ENCODE measurements around the gene KMT2D. TPM values are rescaled to one million over a fixed set of nuclear protein-coding genes. Genes with fewer than 3 reads are reported as not detected.

The KMT2D gene
- total RNA-seq, 4 donors from 2014 or later = 29.4 to 67.9 (median 47.9) TPM

DNA sequence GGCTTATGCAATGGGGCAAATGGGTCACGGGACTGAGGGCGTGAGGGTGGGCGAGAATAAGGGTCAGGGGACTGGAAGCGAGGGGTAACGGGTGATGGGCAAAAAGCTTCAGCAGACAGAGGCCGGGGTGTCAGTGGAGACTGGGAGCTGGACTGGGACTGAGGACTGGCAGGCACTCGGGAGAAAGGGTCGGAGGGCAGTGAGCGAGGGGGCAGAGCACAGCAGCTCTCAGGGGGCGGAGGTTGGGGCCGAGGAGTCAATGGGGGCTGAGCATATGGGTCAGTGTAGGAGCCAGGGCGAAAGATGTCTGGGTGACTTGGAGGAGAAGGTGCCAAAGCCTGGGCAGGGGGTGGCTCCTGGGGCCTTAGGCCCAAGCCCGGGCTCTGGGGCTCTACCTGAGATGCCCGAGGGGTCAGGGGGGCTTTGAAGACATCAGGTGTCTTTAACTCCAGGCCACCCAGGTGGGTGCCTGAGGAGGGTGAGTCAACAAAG lies 20.2 kb downstream of the KMT2D start:
- intact Hi-C loops (cut with DNase I) = no loop called here
- DNase-seq = no peak
- Histone ChIP-seq H3K4me3 (no peak overlapping the region), H3K27me3 (no peaks in the 10 kb centered on the region), H3K27ac (no peak overlapping the region), H3K36me3 (peaks cover 72 to 100% (median 83%) of the 10 kb centered on the region in 3 donors), H3K4me1 (no peaks in the 10 kb centered on the region), H3K9me3 (no peaks in the 10 kb centered on the region)
- TF ChIP-seq POLR2A (IDR thresholded peaks at IDR 0.05) (no peak), CTCF (IDR thresholded peaks at IDR 0.05) (no peak)
- 91 to 96% methylated on average over 12 to 14 of the region's 14 CpGs for WGBS, 2 donors

DNA sequence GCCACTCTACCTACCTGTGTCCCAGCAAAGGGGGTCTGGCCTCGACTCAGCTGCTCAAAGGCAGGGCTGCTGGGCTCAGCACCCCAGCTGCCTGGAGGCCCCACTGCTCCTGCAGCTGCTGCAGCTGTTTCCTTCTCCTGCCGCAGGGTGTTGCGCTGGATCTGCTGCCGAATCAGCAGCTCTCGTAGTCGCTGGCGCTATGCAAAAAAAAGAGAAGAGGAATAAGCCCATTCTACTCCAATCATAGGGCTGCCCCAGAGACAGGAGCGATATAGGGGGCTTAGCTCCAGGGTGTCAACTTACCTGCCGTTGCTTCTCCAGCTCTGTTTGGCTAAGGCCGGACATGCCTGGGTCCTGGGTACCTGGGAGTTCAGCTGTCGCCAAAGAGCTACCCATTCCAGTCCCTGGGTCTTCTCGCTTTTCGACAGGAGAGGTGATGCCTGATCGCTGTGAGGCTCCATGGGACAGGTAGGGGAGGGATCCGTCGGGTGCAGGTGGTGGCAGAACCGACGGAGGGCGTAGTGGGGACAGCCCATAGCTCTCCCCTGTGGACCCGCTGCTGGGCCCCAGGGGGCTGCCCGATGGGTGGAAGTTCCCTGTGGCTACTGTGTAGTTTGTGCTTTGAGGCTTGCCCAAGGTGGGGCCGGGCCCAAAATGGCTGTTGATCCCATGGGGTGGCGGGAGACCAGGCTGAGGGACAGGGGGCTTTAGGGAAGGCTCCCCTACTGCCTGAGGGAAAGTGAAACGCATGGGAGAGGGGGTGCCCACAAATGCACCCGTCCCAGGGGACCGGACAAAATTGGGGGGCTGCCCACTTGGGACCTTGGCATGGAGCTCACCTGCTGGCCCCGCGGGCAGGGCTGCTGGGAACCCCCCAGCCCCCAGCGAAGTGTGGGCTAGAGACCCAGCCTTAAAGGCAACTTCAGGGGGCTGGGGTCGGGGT lies 20.9 kb downstream of the KMT2D start:
- TF ChIP-seq CTCF (IDR thresholded peaks at IDR 0.05) (no peak), POLR2A (IDR thresholded peaks at IDR 0.05) (no peak)
- Histone ChIP-seq H3K27me3 (no peaks in the 10 kb centered on the region), H3K4me3 (no peak overlapping the region), H3K36me3 (peaks cover 73 to 100% (median 86%) of the 10 kb centered on the region in 3 donors), H3K9me3 (no peaks in the 10 kb centered on the region), H3K27ac (no peak overlapping the region), H3K4me1 (no peaks in the 10 kb centered on the region)
- no peak for DNase-seq
- WGBS, 2 donors = 87 to 90% methylated on average over 11 to 20 of the region's 30 CpGs
- intact Hi-C loops (cut with DNase I) = no loop called here

GRCh38 chr12:49038291-49038955 lies 22.2 kb downstream of the KMT2D start:
- H3K27ac ChIP-seq = no peak overlapping the region
- no peak overlapping the region for H3K4me3 ChIP-seq
- TF ChIP-seq POLR2A (IDR thresholded peaks at IDR 0.05) = no peak
- no peak for TF ChIP-seq CTCF (IDR thresholded peaks at IDR 0.05)
- no peaks in the 10 kb centered on the region for H3K4me1 ChIP-seq
- H3K36me3 ChIP-seq = peaks cover 78 to 100% (median 87%) of the 10 kb centered on the region in 3 donors
- intact Hi-C loops (cut with DNase I) = no loop called here
- no peaks in the 10 kb centered on the region for H3K27me3 ChIP-seq
- WGBS, 2 donors = 83 to 86% methylated on average over 4 to 13 of the region's 20 CpGs
- no peak for DNase-seq
- no peaks in the 10 kb centered on the region for H3K9me3 ChIP-seq

DNA sequence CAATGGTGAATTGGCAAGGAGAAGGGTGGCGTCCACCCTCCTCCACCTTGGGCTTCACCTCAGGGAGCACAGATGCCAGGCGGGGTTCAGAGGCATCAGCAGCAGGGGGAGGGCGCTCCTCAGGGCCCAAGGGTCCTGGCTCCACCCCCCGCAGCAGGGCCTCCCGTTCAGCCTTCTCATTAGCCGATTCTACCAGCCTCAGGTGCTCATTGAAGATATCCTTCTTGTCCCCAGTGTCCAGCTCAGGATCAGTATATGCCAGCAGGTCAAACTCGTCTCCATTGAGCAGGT lies 22.7 kb downstream of the KMT2D start:
- Histone ChIP-seq H3K36me3 (peaks cover 78 to 100% (median 87%) of the 10 kb centered on the region in 3 donors), H3K9me3 (no peaks in the 10 kb centered on the region), H3K4me3 (no peak overlapping the region), H3K27ac (no peak overlapping the region), H3K4me1 (no peaks in the 10 kb centered on the region), H3K27me3 (no peaks in the 10 kb centered on the region)
- DNase-seq = no peak
- intact Hi-C loops (cut with DNase I) = no loop called here
- 86% methylated on average over 5 of the region's 7 CpGs; no CpG with 5 or more reads in 1 of the 2 donors for WGBS, 2 donors
- no peak for TF ChIP-seq CTCF (IDR thresholded peaks at IDR 0.05)
- TF ChIP-seq POLR2A (IDR thresholded peaks at IDR 0.05) = no peak
